ENCODE results near the gene C8B.

C8B gene

DNA sequence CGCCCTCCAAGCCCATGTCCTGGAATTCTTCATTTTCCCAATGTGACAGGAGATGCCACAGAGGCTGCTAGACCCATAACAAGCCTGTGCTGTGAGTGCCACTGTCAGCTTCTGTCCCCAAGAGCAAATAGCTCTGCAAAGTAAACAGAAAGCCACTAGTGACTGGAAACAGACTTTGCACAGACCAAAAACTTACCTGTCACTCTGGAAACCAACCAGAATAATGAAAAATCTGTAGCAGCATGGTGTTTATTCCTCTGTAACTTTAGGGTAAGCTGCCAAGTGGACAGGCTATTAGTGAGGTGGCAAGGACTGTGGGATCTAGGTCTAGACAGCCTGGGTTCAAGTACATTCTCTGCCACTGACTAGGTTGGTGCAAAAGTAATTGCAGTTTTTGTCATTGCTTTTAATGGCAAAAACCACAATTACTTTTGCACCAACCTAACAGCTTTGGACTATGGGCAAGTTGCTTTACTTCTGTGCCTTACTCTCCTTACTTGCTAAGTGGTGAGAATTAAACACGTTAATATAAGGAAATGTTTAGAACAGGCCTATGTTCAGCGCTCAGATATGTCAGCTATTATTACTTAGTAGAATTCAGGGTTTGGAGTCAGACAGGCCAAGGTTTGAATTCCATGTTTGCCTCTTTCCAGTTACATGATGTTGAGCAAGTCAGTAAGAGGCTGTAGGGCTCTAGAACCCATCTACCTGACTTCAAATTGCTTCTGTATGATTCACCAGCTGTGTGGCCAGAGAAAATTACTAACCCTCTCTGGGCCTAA lies at the start of gene C8B:
C8B (minus strand) TSS at position 100 of the 782 bp plus-strand sequence; CDS start at position 33, 67 bp downstream.
- no peak for DNase-seq

DNA sequence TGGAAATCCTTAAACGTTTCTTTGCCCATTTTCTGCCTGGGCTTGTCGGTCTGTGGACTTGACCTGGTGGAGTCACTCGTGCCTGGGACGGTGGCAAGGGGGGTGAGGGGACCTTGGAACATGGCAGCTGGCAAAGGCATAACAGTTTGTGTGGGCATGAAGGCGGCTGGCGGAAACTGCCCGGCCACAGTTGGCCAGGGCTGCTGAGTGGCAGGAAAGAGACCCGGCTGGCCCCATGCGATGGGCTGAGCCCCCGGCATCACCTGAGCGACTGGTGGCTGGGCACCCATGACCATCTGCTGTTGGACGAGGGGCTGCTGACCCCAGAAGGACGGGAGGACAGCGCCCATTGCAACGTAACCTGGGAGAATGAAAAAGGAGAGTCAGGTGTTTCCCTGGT lies 49.3 kb upstream of the C8B start:
- no peak for DNase-seq

DNA sequence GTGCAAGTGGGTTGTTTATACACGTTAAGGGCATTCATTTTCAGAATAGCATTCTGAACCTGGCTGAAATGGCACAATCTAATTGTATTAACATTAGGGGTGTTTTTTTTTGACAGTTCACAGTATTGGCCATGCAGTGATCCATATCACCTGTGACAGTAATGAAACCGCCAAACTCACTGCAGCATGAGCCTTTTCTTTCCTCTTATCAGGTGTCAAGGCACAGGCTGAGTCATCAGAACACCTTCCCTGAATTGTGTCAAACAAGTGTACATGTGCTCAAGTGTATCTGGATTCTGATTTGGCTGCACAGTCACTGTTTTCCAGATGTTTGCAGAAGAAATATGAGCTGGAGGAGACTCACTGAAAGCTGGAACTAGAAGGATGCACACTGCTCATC lies 47.7 kb upstream of the C8B start:
- no peak for DNase-seq

DNA sequence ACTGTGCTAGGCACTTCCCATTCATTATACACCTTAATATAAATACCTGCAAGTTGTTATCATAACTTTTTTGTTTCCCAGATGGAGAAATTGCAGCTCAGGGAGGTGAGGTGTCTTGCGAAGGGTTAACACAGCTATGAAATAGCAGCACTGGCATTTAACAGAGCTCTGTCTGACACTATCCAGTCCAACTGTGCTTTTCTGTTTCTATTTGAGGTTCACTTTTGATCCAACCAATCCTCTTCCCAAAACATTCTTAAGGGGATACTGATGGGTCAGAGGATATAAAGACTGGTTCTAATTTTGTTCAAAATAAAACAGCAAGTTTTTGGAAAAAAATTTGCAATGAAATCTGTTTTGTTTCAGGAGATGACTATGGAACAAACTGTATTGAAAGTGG lies 46.5 kb upstream of the C8B start:
- no peak for DNase-seq

DNA sequence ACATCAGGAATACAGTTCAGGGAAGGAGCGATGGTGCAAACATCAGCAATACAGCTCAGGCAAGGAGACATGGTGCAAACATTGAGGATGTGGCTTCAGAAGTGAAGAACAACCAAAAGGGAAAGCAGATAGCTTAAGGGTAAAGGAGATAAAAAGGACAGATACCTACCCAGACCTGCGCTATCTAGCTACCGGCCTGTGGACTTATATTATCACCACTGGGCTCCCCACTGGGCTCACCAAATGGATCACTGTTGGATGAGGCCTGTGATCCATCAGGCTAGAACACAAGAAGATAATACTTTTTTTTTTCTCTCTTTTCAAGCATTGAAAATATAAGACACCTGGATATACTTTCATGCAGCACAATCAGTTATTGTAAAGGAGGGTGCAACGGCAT lies 44.7 kb upstream of the C8B start:
- no peak for DNase-seq

DNA sequence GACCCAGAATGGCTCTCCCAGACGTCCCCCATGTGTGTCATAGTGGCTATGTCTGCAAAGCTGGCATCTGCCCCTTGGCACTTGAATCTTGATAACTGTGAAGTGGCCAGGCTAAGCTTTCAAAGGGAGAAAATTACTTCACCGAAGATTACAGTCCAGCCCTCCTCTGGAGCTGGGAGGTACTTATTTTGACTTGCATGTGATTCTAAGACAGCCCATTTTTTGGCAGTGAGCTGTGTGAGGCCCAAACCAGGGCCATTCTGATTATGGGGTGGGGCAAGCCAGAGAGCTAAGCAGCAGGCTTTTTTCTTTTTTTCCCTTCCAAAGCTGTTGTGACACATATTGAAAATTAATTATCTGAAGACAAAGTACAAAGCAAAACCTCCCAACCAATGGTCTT lies 42.1 kb upstream of the C8B start:
- DNase-seq: no peak

DNA sequence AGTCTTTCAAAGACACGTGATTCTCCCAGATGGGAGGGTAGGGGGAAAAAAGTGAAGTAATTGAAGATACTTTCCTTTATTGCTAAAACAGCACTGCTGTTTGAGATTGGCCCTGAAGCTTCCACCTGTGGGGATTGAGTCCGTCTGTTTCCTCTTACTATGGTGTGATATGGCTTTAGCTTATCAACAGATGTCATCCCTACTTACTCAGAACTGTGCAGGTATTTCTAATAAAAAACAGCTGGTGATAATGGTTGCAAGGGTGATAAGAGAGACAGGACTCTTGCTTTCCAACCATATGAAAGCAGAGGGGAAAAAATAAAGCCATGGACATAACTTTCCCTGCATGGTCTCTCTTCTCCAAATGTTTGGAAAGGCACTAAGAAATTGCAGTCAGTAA lies 41.7 kb upstream of the C8B start:
- no peak for DNase-seq

DNA sequence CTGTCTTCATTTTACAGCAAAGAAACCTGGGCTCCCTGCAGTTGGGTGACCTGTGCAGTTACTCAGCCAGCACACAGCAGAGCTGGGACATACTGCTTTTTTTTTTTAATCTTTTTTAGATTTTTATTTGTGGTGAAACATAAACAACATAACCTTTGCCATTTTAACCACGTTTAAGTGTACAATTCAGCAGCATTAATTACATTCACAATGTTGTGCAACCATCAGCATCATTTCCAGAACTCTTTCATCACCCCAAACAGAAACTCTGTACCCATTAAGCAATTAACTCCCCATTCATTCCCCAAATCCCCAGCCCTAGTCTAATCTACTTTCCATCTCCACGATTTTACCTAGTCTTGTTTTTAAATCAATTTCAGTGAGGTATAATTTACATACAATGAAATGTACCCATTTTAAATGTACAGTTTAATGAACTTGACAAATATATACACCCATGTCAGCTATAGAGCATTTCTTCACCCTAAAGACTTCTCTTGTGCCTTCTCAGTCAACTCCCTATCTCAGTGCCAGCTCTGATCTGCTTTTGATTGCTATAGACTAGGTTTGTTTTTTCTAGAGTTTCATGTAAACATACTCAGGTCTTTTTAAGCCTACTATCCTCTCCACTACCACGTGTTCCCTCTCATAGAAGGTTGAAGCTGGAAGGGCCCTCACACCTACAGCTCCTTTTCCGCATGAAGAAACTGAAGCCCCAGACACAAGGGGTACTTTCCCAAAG lies 37.8 kb upstream of the C8B start:
- no peak for DNase-seq

DNA sequence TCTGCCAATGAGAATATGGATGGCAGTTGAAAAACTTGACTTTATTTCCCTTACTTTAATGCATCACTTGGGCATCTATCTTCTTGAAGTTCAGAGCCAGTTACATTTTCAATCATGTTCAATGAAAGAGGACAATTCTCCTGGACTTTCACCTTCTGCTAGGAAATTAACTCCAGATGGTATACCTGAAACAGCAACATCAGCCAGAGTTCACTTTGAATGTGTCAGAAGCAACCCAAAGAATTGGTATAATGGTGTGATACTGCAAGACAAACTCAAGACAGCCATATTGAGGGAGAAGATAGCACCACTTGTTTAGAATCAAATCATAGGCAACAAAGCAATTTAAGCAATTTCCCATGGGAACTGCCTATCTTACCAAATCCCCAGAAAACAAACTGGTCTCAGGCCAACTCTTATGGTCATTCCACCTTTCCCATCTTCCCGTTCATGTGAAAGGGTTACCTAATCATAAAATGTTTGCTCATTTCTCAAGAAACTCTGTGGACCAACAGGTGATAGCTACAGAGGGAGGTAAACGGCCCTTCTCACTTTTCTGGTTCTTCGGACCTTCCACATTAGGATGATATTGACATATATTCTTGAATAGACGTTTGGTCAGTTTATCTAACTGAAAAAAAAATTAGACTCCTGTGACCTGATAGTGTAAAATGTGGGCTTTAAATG lies 29.7 kb upstream of the C8B start:
- DNase-seq: no peak

DNA sequence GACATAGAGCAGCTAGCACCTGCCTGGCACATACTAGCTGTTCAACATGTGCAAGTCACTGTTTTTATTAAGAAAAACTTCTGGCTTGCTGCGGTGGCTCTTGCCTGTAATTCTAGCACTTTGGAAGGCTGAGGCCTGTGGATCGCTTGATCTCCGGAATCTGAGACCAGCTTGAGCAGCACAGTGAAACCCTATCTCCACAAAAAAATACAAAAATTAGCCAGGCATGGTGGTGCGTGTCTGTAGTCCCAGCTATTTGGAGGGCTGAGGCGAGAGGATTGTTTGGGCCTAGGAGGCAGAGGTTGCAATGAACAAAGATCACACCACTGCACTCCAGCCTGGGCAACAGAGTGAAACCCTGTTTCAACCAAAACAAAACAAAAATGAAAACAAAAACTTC lies 27.7 kb upstream of the C8B start:
- DNase-seq: no peak

DNA sequence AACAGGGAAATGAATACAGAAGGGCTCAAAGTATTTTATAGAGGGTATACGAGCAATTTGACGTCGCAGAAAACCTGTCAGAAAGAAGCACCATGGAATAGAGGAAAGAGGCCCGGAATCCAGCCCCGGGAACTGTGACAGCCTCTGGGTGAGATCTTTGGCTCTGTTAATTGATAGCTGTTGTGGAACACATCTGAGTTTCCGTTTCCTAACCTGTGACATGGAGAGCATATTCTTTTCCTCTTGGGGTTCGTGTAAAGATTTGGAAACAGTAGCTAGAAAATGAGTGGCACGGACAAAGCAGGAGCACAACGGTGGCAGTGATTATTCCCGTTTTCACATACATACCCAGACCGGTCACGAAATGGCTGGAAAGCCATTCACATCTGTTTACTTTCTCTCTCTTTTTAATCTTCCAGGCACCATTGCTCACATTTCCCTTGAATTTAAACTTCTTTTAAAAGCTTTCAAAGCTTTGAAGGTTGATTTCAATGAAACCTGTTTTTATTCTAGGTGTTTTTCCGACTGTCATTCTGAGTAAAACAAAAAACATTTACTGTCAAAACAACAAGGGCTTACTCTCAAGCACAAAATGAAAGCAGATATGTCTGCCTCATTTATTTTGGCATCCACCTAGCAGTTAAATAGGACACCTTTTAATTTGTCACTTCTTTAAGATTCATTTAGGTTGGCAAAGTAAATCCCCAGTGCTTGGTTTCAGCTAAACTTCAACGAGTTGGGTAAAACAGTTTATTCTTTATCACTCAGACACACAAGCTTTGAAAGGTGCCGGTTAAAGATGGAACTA lies 26.7 kb upstream of the C8B start:
- no peak for DNase-seq

DNA sequence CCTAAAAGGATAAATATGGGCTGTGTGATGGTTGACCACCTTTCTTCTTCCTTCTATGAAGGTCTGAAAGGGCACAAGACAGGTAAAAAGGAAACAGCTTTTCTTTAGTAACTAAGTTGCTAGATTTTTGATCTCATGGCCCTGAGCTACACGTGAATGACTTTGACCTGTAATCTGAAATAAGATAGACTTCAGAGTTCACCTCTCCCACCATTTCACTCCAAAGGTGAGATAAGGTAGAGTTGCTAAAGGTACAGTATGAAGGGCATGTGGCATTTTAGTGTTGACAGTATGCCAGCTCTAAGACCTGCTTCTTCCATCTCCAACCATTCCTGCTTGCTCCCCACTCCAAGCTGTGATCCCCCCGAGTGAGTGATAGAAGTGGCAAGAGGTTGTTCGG lies 25.8 kb upstream of the C8B start:
- DNase-seq: no peak

DNA sequence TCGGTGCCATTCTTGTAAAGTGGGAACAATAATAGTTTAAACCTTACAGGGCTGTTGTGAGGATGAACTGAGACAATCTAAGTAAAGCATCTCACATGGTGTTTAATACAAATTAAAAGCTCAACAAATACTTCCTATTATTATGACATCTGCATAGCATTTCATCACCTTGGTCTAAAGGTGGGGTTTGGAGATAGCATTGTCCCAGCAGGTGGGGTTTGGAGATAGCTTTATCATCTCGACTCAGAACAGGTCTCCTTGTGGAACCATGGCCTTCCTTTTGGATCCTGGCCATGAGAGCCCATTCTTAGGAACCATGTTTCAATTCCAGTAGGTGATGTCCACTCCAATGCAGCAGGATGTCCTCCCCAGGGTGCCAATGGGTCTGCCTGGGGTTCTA lies 20.6 kb upstream of the C8B start:
- DNase-seq: no peak

DNA sequence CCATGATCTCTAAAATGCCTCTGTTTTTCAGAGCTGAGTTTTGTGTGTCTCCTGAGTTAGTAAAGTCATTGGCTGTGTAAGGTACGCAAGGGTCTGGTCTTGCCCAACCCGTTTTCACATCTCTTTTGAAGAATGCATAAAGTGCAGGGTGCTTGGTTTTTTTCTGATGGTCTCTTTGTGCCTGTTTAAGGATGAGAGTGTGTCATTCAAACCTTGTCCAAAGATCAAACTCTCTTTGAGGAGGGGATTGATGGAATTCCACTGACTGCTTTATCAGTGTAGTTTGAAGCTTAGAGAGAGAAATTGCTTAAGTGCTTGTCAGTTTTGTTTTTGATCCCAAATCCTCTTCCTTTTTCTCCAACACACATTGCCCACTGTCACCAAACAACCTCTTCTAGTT lies 20.0 kb upstream of the C8B start:
- DNase-seq: no peak

DNA sequence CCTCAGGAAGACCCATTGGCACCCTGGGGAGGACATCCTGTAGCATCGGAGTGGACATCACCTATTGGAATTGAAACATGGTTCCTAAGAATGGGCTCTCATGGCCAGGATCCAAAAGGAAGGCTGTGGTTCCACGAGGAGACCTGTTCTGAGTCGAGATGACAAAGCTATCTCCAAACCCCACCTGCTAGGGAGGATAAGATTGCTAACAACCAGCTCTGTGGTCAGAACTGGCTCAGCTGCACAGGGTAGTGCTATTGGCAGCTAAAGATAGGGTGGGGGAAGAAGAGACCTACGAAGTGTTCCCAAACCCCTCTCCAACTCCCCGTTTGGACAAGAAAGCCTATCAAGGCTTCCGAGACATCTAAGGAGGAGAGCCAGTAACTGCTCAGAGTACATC lies 17.7 kb upstream of the C8B start:
- no peak for DNase-seq

DNA sequence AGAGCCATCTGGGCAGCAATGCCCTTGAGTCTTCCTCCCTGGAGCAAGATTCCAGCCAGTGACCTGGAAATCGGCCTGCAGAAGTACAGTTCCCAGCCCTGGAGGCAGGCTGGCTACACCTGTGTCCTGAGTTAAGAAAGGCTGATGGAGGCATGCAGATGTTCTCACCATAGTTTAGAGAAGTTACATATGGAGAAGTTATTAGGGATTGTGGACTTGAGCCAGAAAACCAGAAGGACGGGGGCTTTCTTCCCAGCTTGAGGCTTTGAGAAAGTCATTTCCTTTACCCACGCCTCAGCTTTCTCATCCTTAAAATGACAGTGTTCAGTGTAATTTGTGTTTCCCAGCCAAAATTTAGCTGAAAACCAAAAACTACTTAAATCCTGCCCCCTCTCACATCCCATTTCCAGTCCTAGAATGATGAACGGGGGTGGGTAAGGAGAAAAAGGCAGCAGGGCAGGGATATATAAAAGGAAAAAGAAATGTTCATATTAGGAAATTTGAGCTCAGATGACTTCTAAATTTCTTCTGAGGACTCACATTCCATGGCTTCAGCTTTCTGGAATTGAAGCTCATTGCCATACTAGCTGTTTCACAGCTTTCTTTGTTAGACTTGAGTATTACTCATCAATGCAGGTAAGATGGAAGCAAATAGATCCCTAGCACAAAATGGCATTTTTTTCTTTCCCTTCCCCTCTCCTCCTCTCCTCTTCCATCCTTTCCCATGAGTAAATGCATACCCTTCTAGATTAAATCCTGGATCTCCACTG lies 14.4 kb upstream of the C8B start:
- no peak for DNase-seq

DNA sequence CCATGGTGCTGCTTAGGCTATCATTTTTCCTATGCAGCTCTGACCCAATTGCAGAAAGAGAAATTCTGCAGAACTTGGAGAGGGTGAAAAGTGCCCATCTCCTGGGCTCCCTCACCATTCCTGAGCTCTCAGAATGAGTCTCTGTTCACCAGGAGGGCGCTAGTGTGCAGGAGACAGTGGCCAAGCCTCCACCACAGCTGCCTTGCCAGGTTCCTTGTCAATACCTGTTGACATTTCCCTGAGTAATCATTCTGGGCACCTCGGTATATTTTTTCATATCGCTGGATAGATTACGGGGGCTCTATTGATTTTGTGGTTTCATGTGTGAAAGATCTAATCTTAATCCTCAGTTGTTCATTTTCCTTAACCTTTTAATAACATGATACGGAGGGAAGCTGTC lies 13.0 kb upstream of the C8B start:
- DNase-seq: no peak

DNA sequence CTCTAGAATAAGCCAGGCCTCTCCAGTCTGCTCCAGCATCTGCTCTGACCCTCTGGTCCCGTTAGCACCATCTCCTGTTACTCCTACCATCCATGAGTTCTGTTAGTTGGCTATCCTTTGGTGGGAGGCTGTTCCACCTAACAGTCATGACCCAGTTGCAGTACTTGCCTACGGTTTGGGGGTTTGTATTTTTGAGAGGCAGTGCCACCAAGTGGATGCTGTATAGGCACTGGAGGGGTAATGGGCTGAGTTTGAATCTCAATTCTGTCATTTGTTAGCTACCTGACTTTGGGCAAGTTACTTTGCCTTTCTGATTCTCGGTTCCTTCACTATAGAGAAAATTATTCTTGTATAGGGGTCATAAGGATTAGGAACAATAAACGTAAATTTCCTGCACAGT lies 12.1 kb upstream of the C8B start:
- no peak for DNase-seq

DNA sequence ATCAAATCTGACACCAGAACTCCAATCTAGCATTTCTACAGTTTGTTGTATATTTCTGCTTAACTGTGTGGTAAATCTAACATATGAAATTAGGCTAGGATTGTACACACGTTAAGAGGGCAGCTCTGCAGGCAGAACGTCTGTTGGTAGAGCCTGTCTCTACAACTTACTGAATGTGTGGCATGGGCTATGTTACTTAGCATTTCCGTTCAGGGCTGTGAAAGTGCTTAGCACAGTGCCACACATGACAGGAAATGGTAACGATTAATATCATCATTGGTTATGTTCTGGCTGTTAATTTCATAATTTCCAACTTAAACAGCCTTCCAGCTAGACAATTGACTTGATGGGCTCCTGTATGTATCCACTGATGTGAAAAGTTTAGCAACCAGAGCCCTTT lies 9.6 kb upstream of the C8B start:
- DNase-seq: no peak

DNA sequence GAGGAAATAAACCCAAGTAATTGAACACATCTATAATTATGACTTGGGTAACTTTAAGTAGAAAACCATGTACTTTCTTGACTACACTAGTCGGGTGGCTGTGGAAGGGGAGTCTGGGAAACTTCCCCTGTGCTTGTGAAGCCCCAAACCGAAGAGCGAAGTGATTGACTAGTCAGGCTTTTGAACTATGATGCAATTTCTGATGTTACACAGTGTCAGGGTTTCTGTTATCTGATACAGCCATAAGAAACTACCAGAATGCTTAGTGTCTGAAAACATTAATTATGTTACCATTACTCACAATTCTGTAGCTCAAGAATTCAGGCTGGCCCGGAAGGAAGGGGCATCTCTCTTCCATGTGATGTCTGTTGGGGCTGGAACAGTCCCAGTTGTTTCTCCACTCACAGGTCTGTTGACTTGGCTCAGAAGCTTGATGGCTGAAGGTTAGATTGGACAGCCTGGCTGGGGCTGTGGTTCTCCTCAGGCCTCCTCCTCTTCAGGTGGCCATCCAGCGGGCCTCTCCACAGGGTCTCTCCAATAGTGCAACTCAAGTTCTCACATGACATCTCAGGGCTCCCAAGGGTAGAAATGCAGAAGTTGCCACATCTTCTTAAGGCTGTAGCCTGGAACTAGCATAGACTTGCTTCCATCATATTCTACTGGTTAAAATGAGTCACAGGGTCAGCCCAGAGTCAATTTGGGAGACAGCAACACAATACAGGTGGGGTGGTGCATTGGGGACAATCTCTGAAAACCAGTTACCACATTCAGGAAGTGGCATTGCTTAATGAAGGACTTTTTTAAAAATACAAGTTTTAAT lies 8.3 kb upstream of the C8B start:
- DNase-seq: no peak

DNA sequence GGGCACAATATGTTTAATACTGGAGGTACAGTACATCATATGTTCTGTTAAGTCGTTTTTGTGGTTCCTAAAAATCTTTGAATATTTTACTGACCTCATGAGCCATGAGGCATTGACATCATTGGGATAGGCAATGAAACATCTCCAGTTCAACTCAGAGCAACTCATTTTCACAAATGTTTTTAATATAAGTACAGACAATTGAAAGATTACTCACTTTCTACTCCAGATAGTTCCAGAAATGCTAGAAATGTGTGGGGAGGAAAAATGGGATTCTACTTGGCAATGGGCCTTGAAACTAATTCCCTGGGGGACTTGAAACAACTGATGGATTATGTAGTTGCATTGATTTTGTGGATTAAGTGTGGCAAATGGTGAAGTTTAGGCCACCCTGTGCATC lies 7.2 kb upstream of the C8B start:
- no peak for DNase-seq

DNA sequence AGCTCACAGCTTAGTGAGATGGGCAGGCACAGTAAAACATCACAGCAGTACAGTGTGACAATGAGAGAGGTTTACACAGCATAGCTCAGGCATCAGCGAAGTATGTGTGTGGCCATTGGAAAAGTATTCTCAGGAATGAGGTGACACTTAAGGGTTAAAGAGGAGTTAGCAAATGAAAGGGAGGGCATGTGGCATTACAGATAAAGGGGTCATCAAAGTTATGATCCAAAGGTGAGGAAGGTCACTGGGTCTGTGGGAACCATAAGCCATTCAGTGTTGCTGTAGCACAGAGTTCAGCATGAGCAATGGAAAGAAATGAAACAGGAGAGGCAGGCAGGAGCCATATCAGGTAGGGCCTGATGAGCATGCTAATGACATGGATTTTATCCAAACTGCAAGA lies 4.5 kb upstream of the C8B start:
- DNase-seq: no peak

All from NCI-H187 (cell line).